Epidermal melanocyte (primary cell): Measurements from ENCODE around the gene GRIK4.

ENCODE experiments used
- DNase-seq: peaks from one replicate; pipeline ENCODE4 v3.0.0; 2011; ENCODE audit warnings: low spot score; ENCODE audit not compliant: insufficient read length

Gene GRIK4

DNA sequence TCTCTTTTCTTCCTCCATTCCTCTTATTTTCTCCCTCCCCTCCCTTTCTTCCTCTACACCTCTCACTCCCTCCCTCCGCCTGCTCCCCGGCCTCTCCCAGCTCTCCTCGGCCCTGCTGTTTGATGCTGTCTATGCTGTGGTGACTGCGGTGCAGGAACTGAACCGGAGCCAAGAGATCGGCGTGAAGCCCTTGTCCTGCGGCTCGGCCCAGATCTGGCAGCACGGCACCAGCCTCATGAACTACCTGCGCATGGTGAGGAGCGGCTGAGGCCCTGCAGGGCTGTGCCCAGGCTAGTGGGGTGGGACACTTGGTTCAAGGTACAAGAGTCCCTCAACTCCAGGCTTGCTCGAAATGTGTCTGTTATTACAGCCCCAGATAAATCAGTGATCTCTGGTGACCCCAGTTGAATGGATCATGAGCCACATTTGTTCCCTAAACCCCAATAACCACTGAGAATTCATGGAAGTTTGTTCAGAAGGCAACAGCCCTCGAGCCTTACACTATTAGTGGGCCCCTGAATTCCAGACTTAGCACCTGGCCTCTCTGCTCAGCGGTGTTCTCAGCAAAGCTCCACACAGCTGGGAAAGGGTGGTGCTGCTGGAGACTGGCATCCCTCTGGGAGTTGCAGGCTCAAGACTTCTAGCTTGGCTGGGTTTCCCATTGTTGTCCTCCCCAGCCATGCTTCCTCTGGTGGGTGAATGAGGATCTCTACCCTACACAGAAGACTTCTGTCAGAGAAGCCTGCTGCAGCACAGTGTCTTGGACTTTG is 362.6 kb downstream of the GRIK4 start:
- no peak for DNase-seq

DNA sequence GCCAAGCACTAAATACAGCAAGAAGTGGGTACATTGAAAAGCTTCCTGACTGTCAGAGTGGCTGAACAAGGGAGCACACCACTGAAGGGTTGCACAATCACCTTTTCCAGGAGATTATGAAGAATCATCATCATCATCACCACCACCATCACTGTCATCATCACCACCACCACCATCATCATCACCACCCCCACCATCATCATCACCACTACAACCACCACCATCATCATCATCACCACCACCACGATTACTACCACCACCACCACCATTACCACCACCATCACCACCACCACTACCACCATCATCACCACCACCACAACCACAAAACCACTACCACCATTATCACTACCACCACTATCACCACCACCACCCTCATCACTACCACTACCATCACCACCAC is 364.4 kb downstream of the GRIK4 start:
- DNase-seq, result no peak

- DNase-seq, result no peak
Observed at GRCh38 chr11:120877746-120878365, 366.3 kb downstream of the GRIK4 start.

DNA sequence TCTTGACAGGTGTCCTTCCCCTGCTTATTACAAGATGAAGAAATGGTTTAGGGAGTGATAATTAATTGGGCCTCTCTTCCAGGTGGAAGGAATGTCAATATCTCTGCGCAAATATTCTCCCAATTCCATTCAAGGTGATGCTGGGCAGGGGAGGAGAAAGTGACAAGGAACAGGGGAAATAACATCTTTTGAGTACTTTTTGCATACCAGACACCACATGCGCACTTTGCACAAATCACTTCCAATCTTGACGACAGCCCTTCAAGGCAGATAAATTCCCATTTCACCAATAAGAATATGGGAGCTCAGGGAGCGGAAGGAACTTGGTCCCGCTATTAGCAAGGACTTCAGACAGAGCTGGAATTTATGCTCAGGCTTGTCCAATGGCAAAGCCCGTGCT is 367.2 kb downstream of the GRIK4 start:
- DNase-seq, result no peak

DNA sequence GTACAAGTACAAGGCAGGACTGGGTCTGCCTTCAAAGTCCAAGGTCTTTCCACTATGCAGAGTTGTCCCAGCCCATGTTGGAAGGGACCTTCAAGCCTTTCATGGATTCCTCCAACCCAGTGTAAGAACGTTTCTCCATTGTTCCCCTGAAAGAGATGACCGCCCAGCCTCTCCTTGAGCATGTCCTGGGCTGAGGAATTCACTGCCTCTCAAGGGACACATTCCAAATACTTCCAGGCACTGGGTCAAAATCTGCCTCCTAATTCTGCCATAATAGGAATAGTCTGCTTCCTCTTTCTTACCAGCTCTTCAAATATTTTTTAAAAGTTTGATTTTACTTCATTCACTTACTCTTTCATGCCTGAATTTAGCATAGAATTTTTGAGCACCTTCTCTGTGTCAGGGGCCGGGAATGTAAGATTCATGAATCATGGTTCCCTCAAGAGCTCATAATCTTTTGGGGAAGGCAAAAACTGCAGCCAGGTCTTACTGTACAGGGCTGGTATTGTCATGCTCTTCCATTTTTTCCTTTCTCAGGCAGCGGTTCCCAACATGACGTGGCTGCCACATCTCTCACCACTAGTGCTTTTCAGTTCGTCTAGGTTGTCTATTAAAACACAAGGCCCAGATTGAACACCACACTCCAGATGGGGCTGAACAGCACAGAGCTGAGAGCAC is 369.1 kb downstream of the GRIK4 start:
- DNase-seq, result no peak

DNA sequence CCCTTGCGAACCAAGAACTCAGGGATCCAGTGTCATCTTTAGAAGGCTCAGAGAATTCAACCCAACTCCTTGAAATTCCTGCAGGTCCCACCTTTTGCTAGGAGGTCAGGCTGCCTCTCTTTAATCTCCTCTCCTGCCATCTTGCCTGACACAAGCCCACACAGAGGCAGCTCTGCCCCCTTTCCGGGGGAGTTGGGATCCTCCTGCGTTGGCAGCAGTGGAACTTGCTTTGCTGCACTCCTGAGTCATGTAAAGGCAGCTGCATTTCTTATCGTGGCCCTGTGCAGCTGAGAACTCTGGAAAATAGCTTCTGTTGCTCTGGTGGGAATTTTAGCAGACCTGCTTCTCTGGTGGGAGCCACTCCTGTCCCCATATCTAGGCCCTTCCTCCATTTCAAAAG is 370.0 kb downstream of the GRIK4 start:
- DNase-seq, result no peak

DNA sequence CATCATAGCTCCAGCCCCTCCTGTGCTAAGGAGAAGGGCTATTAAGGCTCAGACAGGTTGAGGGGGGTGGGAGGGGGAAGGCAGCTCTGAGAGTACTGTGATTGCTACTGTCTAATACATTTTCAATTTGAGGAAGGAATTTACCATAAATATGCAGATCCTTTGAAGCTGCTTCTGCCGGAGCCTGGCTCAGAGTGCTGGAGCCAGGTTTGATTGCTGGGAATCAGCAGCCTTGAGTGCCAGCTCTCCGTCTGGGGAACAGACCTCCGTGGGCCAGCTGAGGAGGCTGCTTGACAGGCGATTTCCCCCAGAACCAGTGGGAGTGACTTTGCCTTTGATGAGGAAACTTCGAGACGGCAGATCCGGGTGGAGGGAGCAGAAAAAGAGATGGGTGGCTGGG is 370.6 kb downstream of the GRIK4 start:
- DNase-seq, result no peak

DNA sequence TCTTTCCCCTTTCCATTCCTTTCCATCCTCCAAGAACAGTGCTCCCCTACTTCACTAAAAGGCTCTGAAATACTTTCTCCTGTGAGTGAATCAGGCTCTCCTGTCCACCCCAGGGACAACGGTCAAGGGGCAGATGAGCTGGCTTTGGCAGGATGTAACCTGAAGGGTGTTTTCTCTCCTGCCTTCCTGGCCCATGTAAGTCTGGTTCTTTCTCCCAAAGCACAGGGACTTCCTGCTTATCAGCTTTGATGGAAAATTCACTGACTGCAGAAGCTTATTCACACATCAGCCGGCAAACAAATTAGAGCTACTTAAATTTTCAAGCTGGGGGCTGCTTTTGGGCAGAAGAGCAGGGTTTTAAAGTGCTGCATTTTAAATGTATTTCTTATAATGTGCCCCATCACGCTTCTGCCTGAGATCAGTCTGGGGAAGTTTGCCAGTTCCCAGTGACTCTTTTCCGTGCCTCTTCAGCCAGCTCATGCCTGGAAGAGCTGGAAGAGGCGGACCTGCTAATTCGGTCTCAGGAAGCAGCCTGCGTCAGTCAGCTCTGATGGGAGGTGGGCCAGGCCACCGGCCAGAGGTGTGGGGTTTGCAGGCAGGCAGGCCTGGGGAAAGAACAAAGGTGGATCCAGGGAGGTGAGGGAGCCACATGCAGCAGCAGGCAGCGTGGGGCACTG is 372.0 kb downstream of the GRIK4 start:
- no peak for DNase-seq

- DNase-seq, result no peak
Observed at GRCh38 chr11:120884154-120885020, 372.8 kb downstream of the GRIK4 start.

- DNase-seq, result no peak
Observed at GRCh38 chr11:120890609-120891320, 379.2 kb downstream of the GRIK4 start.

GRCh38 chr11:120893440-120894201 is 382.1 kb downstream of the GRIK4 start:
- DNase-seq, result no peak

- DNase-seq, result no peak
Observed at GRCh38 chr11:120894202-120894985, 382.8 kb downstream of the GRIK4 start.

- no peak for DNase-seq
Observed at GRCh38 chr11:120896687-120897086, 385.1 kb downstream of the GRIK4 start.

DNA sequence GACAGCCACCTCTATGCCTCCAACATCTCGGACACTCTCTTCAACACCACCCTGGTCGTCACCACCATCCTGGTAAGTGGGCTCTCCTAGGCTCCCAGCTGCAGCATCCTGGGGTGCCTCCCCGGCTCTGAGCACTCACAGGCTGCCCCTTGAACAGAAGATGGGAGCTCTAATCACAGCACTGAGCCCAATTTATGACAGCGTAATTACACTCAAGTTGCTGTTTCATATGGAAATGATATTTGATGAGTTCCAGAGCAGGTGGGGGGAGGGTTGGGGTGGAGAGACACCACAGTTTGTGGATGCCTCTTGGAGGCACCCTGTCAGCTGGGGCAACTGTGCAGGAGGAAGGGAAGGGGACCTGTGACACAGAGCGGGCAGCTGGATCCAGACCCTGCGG is 387.0 kb downstream of the GRIK4 start:
- DNase-seq, result no peak

DNA sequence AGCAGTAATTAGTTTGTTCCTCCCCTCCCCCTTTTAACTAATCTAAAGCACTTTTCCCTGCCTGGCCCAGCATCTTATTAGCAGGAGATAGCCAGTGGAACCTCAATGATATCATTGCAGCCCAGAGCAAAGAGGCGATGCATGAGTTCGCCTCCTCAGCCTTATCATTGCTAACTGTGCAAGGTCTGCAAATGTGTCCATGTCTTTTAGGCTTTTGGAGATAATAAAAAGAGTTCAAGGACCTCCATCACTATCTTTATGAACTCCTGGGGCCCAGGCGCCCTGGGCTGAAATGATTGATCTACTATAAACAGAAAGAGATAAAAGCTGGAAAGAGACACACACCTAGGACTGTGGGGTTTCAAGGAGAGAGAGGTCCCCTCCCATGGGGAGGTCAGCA is 388.2 kb downstream of the GRIK4 start:
- DNase-seq, result no peak

DNA sequence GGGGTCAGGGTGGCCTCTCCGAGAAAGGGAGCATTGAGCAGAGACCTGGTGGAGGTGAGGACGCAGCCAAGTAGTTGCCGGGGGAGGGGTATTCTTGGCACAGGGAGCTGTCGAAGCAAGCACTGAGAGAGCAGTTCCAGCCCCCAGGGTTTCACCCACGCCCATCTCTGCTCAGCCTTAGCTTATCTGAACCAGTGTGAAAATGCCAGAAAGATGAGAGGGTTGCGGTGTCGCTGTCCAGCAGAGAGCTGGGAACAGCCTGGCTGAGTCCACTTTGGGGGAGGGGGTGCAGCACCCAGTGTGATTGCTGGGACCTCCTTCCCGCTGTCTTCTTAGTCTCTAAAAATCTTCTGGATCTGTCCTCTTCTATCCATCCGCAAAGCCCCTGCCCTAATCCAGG is 389.1 kb downstream of the GRIK4 start:
- no peak for DNase-seq

DNA sequence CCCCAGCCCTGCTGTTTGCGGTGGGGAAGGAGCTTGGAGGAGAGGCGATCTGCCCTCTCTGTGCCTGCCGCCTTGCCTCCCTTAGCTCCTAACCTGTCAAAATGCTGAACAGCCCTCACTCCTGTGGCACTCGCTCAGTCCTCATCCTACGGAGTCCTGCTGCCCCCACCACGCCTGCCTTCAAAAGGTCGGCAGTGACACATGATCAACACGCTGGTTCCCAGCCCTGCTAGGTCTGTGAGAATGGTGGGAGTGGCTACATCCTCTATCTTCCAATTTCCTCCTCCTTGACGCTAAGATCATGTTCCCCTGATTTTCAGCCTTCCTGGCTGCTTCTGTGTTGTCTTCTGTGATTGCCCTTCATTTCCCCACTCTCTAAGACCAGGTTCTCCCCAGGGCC is 392.1 kb downstream of the GRIK4 start:
- DNase-seq, result no peak

GRCh38 chr11:120904116-120904515 is 392.6 kb downstream of the GRIK4 start:
- DNase-seq, result no peak

GRCh38 chr11:120906766-120907165 is 395.2 kb downstream of the GRIK4 start:
- DNase-seq, result no peak
